K562 (cell line): ENCODE results near the gene KHDRBS2. TPM values are rescaled to one million over a fixed set of nuclear protein-coding genes. Genes with fewer than 3 reads are reported as not detected.

Experiments used
- ATAC-seq: fragments of 200-7000 bp; cut with Tn5 transposase; 3 replicates; pipeline ENCODE4 v1.9.1; 2020; ENCODE audit warnings: moderate library complexity
- BruUV-seq: library from RNA; stranded (reverse); fragments of 400-500 nt; replicated peaks from 2 replicates; lab custom pipeline; 2021; lab: Mats Ljungman, UMichigan
- CTCF ChIA-PET: fragments of 300-600 bp; formaldehyde crosslinking; extraction: SDS; loops from one replicate; lab custom pipeline; 2021; ENCODE audit warnings: low intra/inter-chr PET ratio; lab: Yijun Ruan, JAX
- POLR2A ChIA-PET: fragments of 300-600, 350-650 bp; sonication (Branson Sonifier 250); formaldehyde crosslinking; extraction: SDS; loops from one replicate; lab custom pipeline; 2021; ENCODE audit warnings: antibody characterized with exemption, inconsistent platforms; lab: Yijun Ruan, JAX
- DNase-seq, 4 experiments: peaks; one replicate each; pipeline versions ENCODE4 v3.0.0 to v3.0.0-alpha.2; 2011 to 2018; ENCODE audit warnings: low spot score in 3 of 4, mixed read lengths in 3 of 4; ENCODE audit errors: extremely low read depth in 1 of 4
- FAIRE-seq: peaks from 2 replicates; lab custom pipeline; 2011; peaks lifted over from hg19 to GRCh38; lab: Jason Lieb, UNC
- H2AFZ ChIP-seq: 2 replicates; pipeline ENCODE4 v1.6.0; 2011; ENCODE audit warnings: low read depth, low read length, control low read depth, inconsistent platforms
- H3K27ac ChIP-seq: fragments of 200-600 bp; 3 replicates; pipeline ENCODE4 v1.8.0; 2011; ENCODE audit warnings: low read depth, mild to moderate bottlenecking, control low read depth, inconsistent platforms, low read length, moderate library complexity, mixed read lengths; ENCODE audit errors: extremely low read depth
- H3K27me3 ChIP-seq, 2 experiments: fragments of 300-600 bp in 1 of 2; 2 replicates in 1 of 2; 3 replicates in 1 of 2; pipeline versions ENCODE4 v1.6.0 to v1.8.0; 2011; ENCODE audit warnings: inconsistent platforms in 2 of 2, low read length in 2 of 2, mild to moderate bottlenecking in 1 of 2, mixed read lengths in 1 of 2, moderate library complexity in 1 of 2; ENCODE audit not compliant: control insufficient read depth in 2 of 2, insufficient read depth in 2 of 2
- H3K36me3 ChIP-seq: fragments of 300-600 bp; 3 replicates; pipeline ENCODE4 v1.8.0; 2011; ENCODE audit warnings: mild to moderate bottlenecking, low read length, inconsistent platforms; ENCODE audit not compliant: control insufficient read depth, insufficient read depth
- H3K4me1 ChIP-seq, 2 experiments: fragments of 200-600 bp in 1 of 2; replicated peaks in 1 of 2; 2 replicates in 1 of 2; 3 replicates in 1 of 2; pipeline versions ENCODE4 v1.5.1 to v1.8.0; 2011; ENCODE audit warnings: inconsistent platforms in 2 of 2, low read length in 2 of 2, mild to moderate bottlenecking in 1 of 2, mixed read lengths in 1 of 2, moderate library complexity in 1 of 2; ENCODE audit not compliant: control insufficient read depth in 2 of 2, insufficient read depth in 2 of 2
- H3K4me2 ChIP-seq: 2 replicates; pipeline ENCODE4 v1.6.1; 2011; ENCODE audit warnings: low read length, control low read depth, inconsistent platforms, mixed read lengths; ENCODE audit not compliant: insufficient read depth
- H3K4me3 ChIP-seq: fragments of 200-600 bp; sonication (generic), shearing (Covaris generic); 2 replicates; pipeline ENCODE4 v1.5.1; 2016; ENCODE audit warnings: control low read depth, inconsistent platforms
- H3K79me2 ChIP-seq: fragments of 200-600 bp; 3 replicates; pipeline ENCODE4 v1.8.0; 2011; ENCODE audit warnings: low read length, inconsistent platforms; ENCODE audit not compliant: control insufficient read depth, insufficient read depth
- H3K9ac ChIP-seq, 2 experiments: 2 replicates each; pipeline versions ENCODE4 v1.6.0 to v1.6.1; 2011; ENCODE audit warnings: low read depth in 2 of 2, low read length in 2 of 2, control low read depth in 1 of 2, inconsistent platforms in 1 of 2, mild to moderate bottlenecking in 1 of 2, mixed read lengths in 1 of 2; ENCODE audit not compliant: insufficient read depth in 1 of 2
- H3K9me1 ChIP-seq: one replicate; pipeline ENCODE4 v1.6.0; 2011; ENCODE audit warnings: inconsistent platforms, mild to moderate bottlenecking, low read length, moderate library complexity; ENCODE audit not compliant: control insufficient read depth, insufficient read depth
- H3K9me3 ChIP-seq: replicated peaks from 2 replicates; pipeline ENCODE4 v1.5.1; 2011; ENCODE audit warnings: low read depth, low read length, inconsistent platforms; ENCODE audit not compliant: control insufficient read depth, insufficient read depth
- H4K20me1 ChIP-seq: replicated peaks from 2 replicates; pipeline ENCODE4 v1.6.1; 2011; ENCODE audit warnings: low read length, inconsistent platforms, mixed read lengths; ENCODE audit not compliant: control insufficient read depth, insufficient read depth
- BRF2 ChIP-seq: IDR thresholded peaks from 3 replicates; pipeline ENCODE4 v1.6.1; 2011; ENCODE audit warnings: borderline replicate concordance, mild to moderate bottlenecking; ENCODE audit not compliant: insufficient read length, insufficient read depth
- HNRNPK ChIP-seq: fragments of 200-400 bp; formaldehyde crosslinking; IDR thresholded peaks from one replicate; pipeline ENCODE4 v1.6.1; 2018; ENCODE audit warnings: mild to moderate bottlenecking, low read depth, low read length; ENCODE audit not compliant: poor library complexity, severe bottlenecking
- MBD2 ChIP-seq: sonication (generic); IDR thresholded peaks from 2 replicates; pipeline ENCODE4 v1.6.1; 2016; ENCODE audit warnings: low read depth, borderline replicate concordance
- RAD21 ChIP-seq, 2 experiments: fragments of 250-450 bp in 1 of 2; fragments of 450-650 bp in 1 of 2; sonication (Bioruptor Pico) in 1 of 2; formaldehyde crosslinking in 1 of 2; IDR thresholded peaks in 1 of 2; conservative IDR thresholded peaks in 1 of 2; 2 replicates each; pipeline versions ENCODE4 v1.4.0 to v1.8.0; 2020 to 2022; ENCODE audit warnings: mild to moderate bottlenecking in 2 of 2, moderate library complexity in 1 of 2
- ZNF354B ChIP-seq: fragments of 250-450 bp; sonication (Bioruptor Pico); IDR thresholded peaks from 2 replicates; pipeline ENCODE4 v1.4.0; 2020
- WGBS: fragments of 100-300 bp; shearing (Covaris generic); methylation state at CpG from one replicate; pipeline ENCODE4 v1.1.6; 2016; ENCODE audit warnings: low coverage, mixed read lengths; ENCODE audit not compliant: insufficient coverage; ENCODE audit errors: missing lambda C conversion rate; 5-methylcytosine and 5-hydroxymethylcytosine counted together
- in situ Hi-C: fragments of 300-500 bp; cut with MboI; formaldehyde crosslinking; loops from 4 replicates; pipeline ENCODE4 v1.15.0; 2018; ENCODE audit warnings: inconsistent platforms, mixed read lengths
- intact Hi-C: fragments of 100-400 bp; cut with micrococcal nuclease; formaldehyde crosslinking; loops from 2 replicates; pipeline ENCODE4 v1.14.2; 2022
- polyA plus RNA-seq, 8 experiments: library from polyadenylated mRNA; depleted of rRNA in 4 of 8; stranded (reverse) in 5 of 8; unstranded in 3 of 8; fragments of >200 nt; fragmentation: Nextera tagmentation in 2 of 8; fragmentation: Illumina TruSeq in 1 of 8; extraction: Ambion mirVana in 2 of 8; extraction: Trizol in 1 of 8; gene quantifications; 2 replicates each; pipeline versions ENCODE4 v1.2.1 to v1.2.3, GENCODE V29; 2011 to 2014; ENCODE audit warnings: inconsistent platforms in 1 of 8, missing spikeins in 1 of 8
- total RNA-seq, 7 experiments: library from RNA; depleted of rRNA in 6 of 7; stranded (reverse); fragments of >200 nt in 6 of 7; fragmentation: Illumina TruSeq in 2 of 7; extraction: Trizol in 2 of 7; gene quantifications; 2 replicates each; pipeline versions ENCODE4 v1.2.1 to v1.2.3, GENCODE V29; 2011 to 2021; ENCODE audit warnings: low replicate concordance in 1 of 7

KHDRBS2 gene
- total and polyA plus RNA-seq, 9 of the 15 experiments (the other 6 are each of a cell fraction or from before 2014, with no cell fraction given): not detected

- TF ChIP-seq MBD2 (no peak), RAD21 (CRISPR knock-in tag; conservative IDR thresholded peaks at IDR 0.05 in 1 of 2, IDR thresholded peaks at IDR 0.05 in 1 of 2) (peak in 1 of 2 experiments; percentile 41; a peak in 2 of 4 replicates), HNRNPK (no peak)
These were observed 135.9 kb downstream of the KHDRBS2 start (continued) for GRCh38 chr6:62150048-62150663.

DNA sequence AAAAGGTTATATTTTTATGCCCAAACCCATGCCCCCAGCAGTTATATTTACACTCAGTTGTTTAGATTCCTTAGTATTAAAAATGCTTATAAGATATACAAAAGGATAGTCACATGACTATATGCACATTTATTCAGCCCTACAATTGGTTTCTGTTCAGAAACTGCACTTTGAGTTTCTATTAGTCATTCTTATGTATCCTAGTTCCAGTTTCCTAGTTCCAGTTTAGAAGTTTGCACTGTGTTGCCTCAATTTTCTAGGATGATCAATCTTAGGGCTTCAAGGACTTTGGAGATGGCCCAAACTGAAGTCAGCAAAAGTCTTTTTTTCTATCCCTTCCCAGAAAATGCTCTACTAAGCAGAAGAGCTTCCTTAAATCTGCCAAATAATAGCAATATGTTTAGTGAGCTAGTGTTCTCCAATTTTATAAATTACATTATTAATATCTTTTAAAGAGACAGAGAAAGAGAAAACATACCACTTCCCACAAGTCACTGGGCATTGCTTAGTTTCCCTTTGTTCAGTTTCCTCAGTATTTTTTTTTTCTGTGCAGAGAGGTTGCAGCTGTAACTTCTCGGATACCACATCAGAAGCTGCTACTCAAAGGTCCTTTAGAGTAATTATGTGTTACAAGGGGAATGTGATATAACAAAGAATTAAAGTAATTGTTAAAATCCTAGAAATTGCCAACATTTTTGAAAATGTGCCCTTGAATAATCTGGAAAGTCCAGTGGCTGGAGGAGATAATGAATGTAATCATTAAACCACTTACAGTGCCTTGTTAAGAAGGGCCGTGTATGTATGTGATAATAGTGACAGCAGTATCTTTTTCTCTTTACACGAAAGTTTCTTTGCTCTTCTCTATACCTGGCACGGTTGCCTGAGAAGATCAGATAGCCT is 138.8 kb downstream of the KHDRBS2 start:
- no peaks in the 10 kb centered on the region for H3K79me2 ChIP-seq
- in situ Hi-C loops (no loop called here), intact Hi-C loops (no loop called here)
- no peaks in the 10 kb centered on the region for H4K20me1 ChIP-seq
- H3K27ac ChIP-seq: no peak overlapping the region
- no peak for ATAC-seq
- POLR2A ChIA-PET: no interaction called here
- H3K4me3 ChIP-seq: no peak overlapping the region
- no peak overlapping the region for H2AFZ ChIP-seq
- no TSS peak for BruUV-seq
- no peak for DNase-seq
- no peaks in the 10 kb centered on the region for H3K9me3 ChIP-seq
- FAIRE-seq: no peak
- 0% methylated on average over 4 of the region's 4 CpGs for WGBS
- CTCF ChIA-PET: no interaction called here
- H3K36me3 ChIP-seq: no peaks in the 10 kb centered on the region
- no peaks in the 10 kb centered on the region for H3K27me3 ChIP-seq
- no peak overlapping the region for H3K9ac ChIP-seq
- H3K4me1 ChIP-seq: no peaks in the 10 kb centered on the region
- H3K4me2 ChIP-seq: no peak overlapping the region
- no peak for TF ChIP-seq ZNF354B (CRISPR knock-in tag)
- no peak for TF ChIP-seq BRF2
- no peaks in the 10 kb centered on the region for H3K9me1 ChIP-seq
